HG03135 (cell line): ENCODE data around the gene CBARP.

ENCODE experiments used
- ATAC-seq: cut with Tn5 transposase; IDR thresholded peaks from one replicate; pipeline ENCODE4 v1.9.1; 2021; ENCODE audit warnings: mild to moderate bottlenecking, moderate library complexity; ENCODE audit not compliant: unreplicated experiment

Gene CBARP

DNA sequence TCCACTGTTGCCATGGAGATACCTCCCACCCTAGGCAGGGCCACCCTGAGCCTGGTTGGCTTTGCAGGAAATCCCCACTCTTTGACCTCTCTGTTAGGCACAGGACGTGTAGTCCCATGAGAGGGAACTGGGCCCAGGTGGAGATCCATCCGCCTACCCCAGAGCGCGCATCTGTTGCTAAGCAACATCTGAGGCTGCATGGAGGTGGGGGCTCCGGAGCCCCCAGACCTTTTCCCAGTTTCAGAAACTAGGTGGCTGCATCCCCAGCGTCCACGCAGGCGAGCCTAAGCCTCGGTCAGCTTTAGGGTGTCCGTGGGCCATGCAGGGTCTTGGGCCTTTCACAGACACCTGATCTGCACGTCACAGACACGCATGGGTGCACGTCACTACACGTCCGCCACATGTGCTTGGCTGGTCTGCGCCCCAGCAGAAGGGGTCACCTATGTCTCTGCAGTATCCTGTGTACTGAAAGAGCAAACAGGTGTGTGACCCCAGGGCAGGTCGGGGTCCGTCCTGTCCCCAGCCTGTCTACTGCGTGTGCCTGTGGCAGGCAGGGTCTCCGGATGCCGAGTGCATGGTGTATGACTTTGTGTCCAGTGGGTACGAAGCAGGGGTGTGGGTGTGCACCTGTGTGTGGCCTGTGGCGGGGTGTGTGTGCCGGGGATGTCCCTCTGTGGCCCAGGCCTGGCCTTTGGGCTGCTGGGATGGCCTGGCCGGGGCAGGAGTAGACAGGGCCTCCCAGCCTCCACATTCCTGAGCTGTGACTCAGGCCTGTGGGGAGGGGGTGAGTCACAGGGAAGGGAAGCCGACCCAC, 27.2 kb upstream of the CBARP start:
- no peak for ATAC-seq

DNA sequence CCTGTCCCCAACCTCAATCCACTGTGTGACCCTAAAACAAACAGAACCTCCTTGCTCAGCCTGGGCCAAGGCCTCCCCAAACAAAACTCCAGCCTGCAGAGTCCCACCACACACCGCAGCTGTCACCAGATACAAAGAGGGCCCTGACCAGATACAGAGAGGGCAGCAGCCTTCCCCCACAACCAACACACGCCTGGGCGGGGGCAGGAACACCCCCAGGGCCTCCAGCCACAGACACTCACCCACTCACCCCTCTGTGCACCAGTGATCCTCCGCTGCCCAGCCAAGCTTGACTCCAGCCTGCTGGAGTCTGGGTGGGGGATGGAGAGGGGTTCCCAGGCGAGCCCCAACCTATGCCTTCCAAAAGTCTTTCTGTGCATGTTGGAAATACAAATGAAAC, 25.4 kb upstream of the CBARP start:
- ATAC-seq: no peak

DNA sequence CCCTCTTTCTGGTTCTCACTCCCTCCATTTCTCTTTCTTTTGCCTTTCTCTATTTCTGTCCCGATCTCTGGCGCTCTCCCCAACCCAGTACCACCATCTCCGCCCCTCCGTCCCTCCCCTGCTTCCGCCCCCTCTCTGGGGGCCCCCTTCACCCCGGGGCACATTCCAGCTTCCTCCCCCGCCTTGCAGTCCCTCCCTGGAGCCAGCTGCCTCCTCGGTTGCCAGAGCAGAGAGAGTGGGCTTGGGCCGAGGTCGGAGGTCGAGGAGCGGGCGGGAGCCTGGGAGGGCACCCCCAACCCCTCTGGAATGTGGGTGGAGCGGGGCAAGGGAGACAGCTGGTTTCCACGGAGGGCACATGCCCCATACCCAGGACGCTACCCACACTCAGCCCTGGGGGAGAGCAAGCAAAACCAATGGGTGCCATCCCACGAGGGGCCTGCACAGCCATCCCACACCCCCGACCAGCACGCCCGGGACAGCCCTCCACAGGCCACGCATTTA, 24.9 kb upstream of the CBARP start:
- ATAC-seq: no peak

DNA sequence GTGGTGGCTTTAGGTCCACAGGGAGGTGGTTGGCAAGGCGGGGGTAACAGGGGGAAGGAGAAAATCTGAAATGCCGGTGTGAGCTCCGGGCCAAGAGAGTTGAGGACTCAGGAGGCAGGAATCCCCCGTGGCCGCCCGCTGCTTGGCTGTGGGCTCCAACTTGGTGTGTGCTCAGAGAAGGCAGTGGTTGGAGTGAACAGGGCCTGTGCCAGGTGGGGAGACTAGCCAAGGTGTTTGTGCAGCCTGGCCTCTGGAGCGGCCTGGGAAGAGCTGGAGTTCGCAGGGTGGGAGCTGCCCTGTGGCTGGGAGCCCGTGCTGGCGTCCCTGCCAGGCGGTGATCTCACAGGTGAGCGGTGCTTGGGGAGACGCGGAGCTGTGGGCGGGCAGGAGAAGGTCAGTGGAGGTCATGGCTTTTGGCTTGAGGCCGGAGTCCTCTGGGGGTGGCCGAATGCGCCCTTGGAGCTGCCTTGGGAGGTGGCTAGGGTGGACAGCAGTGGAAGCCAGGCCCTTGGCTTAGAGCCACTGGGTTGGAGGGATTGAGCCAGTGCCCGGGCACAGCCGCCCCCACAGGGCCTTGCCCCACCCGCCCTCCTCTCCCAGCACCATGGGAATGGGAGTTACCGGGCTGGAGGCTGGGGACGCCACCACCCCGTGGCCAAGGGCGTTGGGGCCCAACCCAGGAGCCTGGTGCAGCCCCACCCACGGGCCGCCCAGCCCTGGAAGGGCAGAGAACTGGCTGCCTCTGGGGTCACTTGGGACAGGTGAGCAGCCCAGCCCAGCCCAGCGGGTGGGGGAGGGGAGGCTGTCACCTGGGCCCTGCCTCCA, 24.2 kb upstream of the CBARP start:
- ATAC-seq: no peak

DNA sequence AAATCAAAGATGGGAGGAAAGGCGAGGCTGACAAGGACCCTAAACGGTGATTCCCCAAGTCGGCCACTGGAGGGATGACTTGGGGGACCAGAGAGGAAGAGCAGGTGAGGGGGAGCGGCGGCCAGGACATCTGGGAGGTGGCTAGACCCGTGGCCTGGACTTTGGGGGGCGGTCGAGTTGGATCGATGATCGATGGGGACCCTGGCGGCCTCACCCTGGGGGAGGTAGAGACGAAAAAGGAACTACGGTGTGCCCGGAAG, 23.7 kb upstream of the CBARP start:
- no peak for ATAC-seq

DNA sequence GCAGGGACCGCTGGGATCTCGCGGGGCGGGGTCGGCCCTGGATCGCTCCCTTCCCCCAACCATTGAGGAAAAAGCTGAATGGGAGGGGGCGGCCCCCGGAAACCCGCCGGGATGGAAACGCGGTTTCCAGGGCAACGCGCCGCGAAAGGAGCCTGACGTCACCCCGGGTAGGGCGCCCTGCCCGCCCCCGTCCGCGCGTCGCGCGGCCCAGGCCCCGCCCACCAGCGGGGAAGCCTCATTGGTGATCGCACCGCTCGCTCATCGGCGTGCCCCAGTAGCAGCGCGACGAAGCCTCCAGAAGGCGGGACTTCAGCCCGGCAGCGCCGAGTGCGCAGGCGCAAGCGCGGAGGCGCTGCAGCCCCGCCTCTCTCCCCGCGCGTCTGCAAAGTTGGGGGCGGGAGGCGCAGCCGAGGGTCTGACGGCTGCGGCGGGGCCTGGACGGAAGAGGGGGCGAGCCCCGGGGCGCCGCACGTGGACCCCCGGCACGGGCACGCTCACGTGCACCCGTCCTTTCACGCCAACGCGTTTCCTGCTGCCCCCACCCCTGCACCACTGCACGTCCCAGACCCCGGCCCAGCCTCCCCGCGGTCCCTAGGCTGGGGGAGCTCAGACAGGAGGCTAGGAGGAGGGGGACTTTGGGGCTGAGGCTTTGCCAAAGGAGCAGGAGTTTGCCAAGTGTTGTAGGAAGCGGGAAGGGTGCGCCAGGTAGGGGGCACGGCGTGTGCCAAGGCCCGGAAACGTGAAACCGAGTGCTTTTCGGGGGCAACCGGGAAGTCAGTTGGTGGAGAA, 23.1 kb upstream of the CBARP start:
- ATAC-seq: peak; percentile 40

DNA sequence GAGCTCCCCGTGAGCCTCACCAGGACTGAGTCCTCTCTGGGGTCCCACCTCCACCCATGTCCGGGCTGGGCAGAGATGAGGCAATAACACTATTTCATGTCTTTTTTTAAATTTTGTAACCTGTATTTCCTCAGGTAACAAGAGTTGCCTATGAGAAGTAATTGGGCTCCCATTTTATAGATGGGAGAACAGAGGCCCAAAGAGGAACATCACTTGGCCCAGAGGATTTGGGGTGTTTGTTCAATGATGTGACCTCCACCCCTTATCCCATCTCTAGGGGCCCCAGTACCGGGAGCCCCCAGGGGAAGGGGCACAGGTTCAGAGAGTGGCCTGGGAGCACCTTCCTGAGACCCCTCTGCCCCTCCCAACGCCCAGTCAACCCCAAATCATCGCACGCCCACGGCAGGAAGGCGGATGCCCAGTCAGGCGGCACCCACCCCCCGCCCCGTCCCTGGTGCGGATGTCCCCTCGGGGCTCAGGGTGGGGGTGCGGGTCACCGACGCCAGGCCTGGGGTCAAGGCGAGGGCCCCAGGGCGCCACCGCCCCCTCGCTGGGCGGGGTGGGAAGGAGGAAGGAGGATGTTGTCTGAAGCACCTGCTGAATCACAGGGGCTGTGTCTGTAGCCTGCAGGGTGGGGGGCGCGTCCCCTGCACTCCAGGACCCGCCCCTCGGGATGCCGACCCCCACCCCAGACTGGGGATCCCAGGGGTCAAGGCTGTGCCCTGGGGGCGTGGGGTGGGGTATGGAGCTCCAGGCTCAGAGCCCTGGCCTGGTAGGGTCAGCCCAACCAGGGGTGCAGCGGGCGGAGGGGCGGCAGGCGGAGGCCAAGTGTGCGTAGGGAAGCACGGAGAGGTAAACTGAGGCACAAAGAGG, 22.3 kb upstream of the CBARP start:
- no peak for ATAC-seq

DNA sequence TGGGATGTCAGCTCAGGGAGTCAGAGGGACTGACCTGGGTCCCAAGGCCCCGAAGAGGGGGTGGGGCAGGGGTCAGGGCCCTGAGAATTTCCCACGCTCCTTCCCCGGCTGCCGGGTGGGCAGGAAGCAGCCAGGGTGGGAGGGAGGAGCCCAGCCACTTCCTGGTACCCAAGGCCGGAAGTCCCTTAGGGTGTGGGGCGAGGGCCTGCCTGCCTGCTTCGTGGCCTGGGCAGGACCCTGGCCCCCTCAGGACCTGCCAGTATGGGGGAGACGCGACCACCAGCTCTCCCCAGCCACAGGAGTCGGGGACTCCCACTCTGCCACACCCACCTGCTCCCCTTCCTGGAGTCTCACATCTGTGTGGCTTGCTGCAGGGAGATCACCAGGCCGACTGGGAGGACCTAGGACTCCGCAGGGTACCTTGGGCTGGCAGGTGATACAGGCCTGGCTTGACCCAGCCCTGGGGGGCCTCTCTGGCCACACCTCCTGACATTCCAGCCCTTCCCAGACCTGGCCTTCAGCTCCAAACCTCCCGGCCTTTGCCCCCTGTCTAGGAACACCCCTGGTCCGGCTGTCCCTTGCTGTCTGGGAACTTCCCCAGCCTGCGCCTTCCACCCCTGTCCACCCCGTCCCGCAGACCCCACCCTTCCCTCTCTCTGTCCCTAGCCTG, 21.5 kb upstream of the CBARP start:
- ATAC-seq: no peak

DNA sequence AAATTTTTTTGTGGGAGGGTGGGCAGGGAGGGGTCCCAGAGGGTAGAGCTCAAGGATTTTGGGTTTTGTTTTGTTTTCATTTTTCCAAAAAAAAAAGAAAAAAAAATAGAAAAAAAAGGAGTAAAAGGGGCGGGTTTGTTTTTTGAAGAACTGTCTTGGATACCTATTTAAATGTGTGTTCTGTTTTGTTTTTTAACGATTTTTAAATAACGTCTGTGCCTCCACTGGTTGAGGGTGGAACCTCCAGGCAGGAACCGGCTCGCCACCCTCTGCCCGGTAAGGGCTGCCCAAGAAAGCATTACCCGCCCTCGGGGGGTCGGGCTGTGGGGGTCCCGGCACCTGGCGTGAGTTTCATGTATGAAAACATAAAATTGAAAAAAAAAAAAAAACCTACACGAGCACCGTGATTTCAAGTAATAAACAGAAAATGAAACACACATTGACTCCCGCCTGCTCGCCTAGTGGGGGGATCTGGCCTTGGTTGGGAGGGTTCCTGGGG, 21.0 kb upstream of the CBARP start:
- no peak for ATAC-seq

DNA sequence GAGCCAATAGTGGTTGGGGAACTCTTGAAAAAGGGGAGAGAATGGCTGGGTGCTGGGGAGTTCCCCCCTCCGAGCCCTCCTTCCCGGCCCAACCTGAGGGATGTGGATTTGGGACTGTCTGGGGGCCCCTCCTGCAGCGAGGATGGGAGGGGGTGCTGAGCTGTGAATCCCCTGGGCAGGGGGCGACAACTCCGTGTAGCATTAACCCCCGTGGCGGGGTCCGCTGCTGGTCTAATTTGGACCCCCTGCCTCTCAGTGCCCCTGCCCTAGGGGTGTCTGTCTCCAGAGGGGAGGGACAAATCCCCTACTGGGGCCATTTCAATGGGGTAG, 20.3 kb upstream of the CBARP start:
- no peak for ATAC-seq

DNA sequence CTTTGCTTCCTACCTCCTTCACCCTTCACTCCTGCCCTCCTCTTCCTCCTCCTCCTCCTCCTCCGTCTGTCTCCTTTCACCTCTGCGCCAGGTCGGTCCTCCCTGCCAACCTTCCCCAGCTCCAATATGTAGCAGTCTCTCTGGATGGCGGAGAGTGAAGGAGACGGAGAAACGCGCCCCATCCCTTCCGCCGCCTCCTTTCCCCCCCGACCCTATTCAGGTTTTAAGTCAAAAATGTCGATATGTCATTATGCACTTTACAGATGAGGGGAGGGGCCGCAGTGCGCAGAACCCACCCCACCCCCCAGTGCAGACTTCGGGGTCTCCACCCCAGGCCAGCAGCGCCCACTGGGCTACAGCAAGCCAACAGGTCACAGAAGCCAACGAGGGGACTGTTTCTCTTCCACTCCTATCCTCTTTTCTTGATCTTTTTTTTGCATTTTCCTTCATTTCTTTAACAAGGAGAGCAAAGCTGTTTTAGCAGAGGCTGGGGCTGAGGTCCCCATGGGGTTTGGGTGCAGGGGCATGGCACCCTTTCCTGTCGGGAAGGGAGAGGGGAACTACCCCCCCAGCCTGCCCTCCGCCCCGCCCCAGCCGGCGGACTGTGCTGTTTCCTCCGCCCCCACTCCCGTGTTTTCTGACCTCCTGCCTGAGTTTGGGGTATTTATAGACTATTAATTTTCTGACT, 19.8 kb upstream of the CBARP start:
- no peak for ATAC-seq

DNA sequence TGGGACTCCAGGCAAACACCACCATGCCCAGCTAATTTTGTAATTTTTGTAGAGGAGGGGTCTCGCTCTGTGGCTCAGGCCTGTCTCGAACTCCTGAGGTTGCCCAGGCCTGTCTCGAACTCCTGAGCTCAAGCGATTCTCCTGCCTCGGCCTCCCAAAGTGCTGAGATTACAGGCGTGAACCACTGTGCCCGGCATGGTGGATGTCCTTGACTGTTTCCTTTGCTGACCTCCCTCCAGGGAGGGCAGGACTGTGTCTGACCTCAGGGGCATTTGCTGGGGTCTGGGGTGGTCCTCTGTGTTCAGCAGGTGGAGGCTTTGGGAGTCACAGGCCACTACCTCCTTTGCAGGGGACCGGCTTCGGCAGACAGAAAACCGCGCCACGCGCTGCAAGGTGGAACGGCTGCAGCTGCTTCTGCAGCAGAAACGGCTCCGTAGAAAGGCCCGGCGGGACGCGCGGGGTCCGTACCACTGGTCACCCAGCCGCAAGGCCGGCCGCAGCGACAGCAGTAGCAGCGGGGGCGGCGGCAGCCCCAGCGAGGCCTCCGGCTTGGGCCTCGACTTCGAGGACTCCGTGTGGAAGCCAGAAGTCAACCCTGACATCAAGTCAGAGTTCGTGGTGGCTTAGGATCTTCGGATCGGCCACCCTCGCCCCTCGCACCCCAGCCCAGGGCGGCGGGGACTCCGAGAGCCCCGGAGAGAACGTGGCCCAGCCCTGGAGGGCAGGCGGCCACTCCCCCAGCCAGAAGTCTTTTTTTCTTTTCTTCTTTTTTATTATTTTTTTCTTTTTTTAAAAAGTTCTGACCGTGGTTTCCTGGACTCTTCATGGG, 19.1 kb upstream of the CBARP start:
- ATAC-seq: no peak

DNA sequence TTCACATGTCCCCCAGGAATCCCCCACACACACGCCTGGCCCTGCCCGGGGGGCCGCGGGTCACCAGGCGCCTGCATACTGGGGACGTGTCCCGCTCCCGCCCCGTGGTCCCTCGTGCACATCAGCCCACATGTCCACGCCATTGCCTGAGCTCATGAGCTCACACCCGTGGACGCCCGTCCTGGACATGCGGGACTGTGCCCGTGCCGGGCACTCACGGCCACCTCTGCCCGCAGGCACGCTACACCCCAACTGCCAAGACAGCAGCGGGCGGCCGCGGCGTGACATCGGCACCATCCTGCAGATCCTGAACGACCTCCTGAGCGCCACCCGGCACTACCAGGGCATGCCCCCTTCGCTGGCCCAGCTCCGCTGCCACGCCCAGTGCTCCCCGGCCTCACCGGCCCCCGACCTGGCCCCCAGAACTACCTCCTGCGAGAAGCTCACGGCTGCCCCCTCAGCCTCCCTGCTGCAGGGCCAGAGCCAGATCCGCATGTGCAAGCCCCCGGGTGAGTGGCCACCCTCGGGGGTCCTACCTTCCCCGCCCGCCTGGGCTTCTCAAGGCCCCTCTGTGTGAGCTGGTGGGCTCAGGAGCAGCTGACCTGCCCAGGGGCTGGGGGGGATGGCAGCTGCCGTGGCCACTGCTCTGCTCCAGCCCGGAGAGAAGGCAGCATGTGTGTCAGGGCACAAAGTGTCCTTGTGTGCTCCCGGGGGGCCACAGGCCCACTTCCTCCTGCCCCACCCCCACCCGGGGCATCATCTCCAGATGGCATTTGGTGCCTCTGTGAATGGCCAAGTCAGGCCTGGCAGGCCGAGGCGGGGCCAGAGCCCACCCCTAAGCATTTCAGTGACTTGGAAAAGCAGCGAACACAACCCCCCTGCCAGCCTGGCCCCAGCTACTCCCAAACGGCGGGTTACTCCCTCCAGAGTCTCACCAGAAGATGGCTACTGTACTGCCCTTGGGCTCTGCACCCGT, 17.7 kb upstream of the CBARP start:
- ATAC-seq: no peak

DNA sequence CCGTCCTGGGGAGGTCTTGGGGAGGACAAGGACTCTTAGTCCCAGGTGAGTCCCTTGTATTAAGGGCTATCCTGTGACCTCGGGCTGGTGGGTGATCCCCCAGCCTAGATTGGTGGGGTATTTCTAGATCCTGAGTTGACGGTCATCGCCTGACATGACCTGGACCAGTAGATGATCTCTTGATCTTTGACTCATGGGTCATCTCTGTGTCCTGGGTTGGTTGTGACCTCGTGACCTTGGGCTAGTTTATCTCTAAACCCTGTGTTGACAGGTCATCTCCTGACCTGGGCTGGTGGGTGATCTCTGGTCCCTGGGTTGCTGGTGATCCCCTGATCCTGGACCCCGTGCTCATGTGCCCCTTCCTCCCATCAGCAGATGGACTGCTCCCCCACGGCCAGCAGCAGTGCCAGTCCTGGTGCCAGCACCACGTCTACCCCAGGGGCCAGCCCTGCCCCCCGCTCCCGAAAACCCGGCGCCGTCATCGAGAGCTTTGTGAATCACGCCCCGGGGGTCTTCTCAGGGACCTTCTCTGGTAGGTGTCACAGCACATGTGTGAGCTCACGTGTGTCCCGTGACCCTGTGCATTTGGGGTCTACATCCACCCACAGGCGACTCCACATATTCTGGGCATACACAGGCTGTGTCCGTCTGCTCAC, 16.9 kb upstream of the CBARP start:
- ATAC-seq: no peak

DNA sequence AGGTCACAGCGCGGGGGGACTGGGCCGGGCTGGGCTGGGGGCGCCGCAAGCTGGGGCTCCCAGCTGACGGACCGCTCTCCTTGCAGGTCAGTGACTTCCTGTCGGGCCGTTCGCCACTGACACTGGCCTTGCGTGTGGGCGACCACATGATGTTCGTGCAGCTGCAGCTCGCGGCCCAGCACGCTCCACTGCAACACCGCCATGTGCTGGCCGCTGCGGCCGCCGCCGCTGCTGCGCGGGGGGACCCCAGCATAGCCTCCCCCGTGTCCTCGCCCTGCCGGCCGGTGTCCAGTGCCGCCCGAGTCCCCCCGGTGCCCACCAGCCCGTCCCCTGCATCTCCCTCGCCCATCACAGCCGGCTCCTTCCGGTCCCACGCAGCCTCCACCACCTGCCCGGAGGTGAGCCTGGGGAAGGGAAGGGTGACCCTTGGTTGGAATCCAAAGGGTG, 16.3 kb upstream of the CBARP start:
- ATAC-seq: no peak

DNA sequence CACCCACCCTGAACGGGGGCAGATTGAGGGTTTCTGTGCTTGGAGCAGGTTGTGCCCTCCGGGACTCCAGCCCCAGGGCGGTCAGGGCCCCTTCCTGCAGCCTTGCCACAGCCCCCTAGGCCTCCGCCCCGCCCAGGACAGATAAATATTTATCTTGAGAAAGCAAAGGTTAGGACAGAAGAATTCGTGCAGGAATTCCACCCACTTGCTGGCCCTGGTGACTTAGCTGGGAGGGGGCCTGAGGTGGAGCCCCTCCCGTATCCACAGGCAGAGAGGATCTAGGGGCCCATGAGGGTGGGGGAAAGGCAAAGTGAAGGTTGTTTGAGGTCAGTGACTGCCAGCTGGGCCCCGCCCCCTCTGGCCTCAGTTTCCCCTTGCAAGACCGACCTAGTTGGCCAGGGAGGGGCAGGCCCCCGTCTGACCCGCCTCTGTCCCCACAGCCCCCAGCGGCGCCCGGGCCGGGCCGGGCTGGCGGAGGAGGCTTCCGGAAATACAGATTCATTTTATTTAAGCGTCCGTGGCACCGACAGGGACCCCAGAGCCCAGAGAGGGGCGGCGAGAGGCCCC, 15.8 kb upstream of the CBARP start:
- ATAC-seq: no peak
